Peyer's patch (tissue), 4 donors: Measurements from ENCODE around the gene ATP5ME.
"Not testable (repeated sequence)": the region's sequence is repeated elsewhere in the genome, so short reads cannot be mapped to it uniquely, and the experiment has no call there.

Source experiments
- POLR2A ChIP-seq, 2 donors: fragments of 450-650 bp; IDR thresholded peaks; one replicate each; pipeline ENCODE4 v1.5.1; 2017; ENCODE audit warnings: antibody characterized with exemption in 2 of 2, mild to moderate bottlenecking in 2 of 2, moderate library complexity in 2 of 2
- TF ChIP-seq, protein P1 (sequence below), 6 experiments: fragments of 450-650 bp in 4 of 6; fragments of 200-600 bp in 2 of 6; sonication (generic) in 1 of 6; IDR thresholded peaks; one replicate each; pipeline ENCODE4 v1.5.1; 2017 to 2019; ENCODE audit warnings: antibody characterized with exemption in 6 of 6, mild to moderate bottlenecking in 3 of 6, moderate library complexity in 1 of 6

DNA sequence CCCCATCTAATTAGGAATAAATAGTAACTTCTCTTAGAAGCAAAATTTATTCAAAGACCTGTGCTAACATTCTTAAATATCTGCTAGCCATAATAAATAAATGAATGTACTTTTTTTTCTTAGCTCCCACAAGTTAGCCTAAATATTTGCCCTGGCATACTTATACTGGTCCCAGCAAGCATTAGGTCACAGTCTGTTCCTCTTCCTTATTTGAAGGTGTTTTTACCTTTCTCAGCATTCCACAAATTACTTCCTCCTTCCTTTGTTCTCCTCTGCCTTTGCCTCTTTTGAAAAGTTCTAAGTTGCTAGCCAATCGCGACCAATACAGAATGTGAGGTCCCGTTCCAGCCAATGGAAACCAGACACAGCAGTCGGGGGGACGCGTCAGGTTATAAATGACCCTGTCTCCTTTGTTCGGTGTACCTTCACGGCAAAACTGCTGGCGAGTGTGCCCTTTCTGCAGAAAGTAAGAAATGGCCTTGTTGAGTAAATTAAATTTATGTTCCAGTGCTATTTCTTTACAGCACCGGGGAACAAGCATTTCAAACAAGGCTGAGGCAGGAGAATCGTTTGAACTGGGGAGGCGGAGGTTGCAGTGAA, 20.4 kb upstream of the ATP5ME start:
- TF ChIP-seq, protein P1, sequence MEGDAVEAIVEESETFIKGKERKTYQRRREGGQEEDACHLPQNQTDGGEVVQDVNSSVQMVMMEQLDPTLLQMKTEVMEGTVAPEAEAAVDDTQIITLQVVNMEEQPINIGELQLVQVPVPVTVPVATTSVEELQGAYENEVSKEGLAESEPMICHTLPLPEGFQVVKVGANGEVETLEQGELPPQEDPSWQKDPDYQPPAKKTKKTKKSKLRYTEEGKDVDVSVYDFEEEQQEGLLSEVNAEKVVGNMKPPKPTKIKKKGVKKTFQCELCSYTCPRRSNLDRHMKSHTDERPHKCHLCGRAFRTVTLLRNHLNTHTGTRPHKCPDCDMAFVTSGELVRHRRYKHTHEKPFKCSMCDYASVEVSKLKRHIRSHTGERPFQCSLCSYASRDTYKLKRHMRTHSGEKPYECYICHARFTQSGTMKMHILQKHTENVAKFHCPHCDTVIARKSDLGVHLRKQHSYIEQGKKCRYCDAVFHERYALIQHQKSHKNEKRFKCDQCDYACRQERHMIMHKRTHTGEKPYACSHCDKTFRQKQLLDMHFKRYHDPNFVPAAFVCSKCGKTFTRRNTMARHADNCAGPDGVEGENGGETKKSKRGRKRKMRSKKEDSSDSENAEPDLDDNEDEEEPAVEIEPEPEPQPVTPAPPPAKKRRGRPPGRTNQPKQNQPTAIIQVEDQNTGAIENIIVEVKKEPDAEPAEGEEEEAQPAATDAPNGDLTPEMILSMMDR (IDR thresholded peaks at IDR 0.05) = not testable (repeated sequence)
- not testable (repeated sequence) for TF ChIP-seq POLR2A (IDR thresholded peaks at IDR 0.05)
